K562 (cell line): ENCODE results near the gene EYA3. TPM values are rescaled to one million over a fixed set of nuclear protein-coding genes. Genes with fewer than 3 reads are reported as not detected.

Source experiments
- ARID2 ChIP-seq: fragments of 450-650 bp; IDR thresholded peaks from 2 replicates; pipeline ENCODE4 v1.6.1; 2017; ENCODE audit warnings: antibody characterized with exemption, mild to moderate bottlenecking
- ATF1 ChIP-seq, 2 experiments: fragments of 450-650 bp in 1 of 2; IDR thresholded peaks; 2 replicates each; pipeline ENCODE4 v1.6.1; 2016; ENCODE audit warnings: missing compliant biosample characterization in 1 of 2, missing genetic modification characterization in 1 of 2
- BCL6 ChIP-seq: fragments of 250-450 bp; sonication (Bioruptor Pico); IDR thresholded peaks from 2 replicates; pipeline ENCODE4 v1.4.0; 2020
- BRD9 ChIP-seq: fragments of 450-650 bp; IDR thresholded peaks from 2 replicates; pipeline ENCODE4 v1.6.1; 2018; ENCODE audit warnings: low read depth; ENCODE audit not compliant: partially characterized antibody
- CBX1 ChIP-seq: sonication (generic); IDR thresholded peaks from 2 replicates; pipeline ENCODE4 v1.6.1; 2016; ENCODE audit warnings: antibody characterized with exemption, low read depth, mild to moderate bottlenecking
- CHD1 ChIP-seq: fragments of 200-600 bp; sonication (generic); IDR thresholded peaks from one replicate; pipeline ENCODE4 v1.6.1; 2012; ENCODE audit warnings: mild to moderate bottlenecking, moderate library complexity, low read length, inconsistent platforms
- DNMT1 ChIP-seq: fragments of 450-650 bp; IDR thresholded peaks from 2 replicates; pipeline ENCODE4 v1.6.1; 2016; ENCODE audit warnings: antibody characterized with exemption, mild to moderate bottlenecking
- EP400 ChIP-seq: fragments of 450-650 bp; IDR thresholded peaks from 2 replicates; pipeline ENCODE4 v1.6.1; 2017; ENCODE audit warnings: antibody characterized with exemption, mild to moderate bottlenecking, moderate library complexity
- FOXJ2 ChIP-seq: fragments of 200-800 bp; sonication (Bioruptor generic); IDR thresholded peaks from 2 replicates; pipeline ENCODE4 v1.6.1; 2016; ENCODE audit warnings: missing genetic modification characterization, missing compliant biosample characterization
- GTF3C2 ChIP-seq: IDR thresholded peaks from 3 replicates; pipeline ENCODE4 v1.6.1; 2011; ENCODE audit warnings: borderline replicate concordance, mild to moderate bottlenecking, moderate library complexity; ENCODE audit not compliant: insufficient read length; ENCODE audit errors: extremely low read depth
- HMGN3 ChIP-seq: IDR thresholded peaks from 2 replicates; pipeline ENCODE4 v1.6.1; 2011; ENCODE audit warnings: borderline replicate concordance, low read depth, mild to moderate bottlenecking, mixed read lengths, low read length; ENCODE audit not compliant: insufficient read length; ENCODE audit errors: extremely low read depth
- MCM7 ChIP-seq, 2 experiments: fragments of 450-650 bp; IDR thresholded peaks; 2 replicates each; pipeline ENCODE4 v1.6.1; 2016 to 2018
- NFATC3 ChIP-seq: fragments of 450-650 bp; IDR thresholded peaks from 2 replicates; pipeline ENCODE4 v1.6.1; 2017; ENCODE audit warnings: mild to moderate bottlenecking
- NFIX ChIP-seq: fragments of 250-450 bp; sonication (Bioruptor Pico); IDR thresholded peaks from 2 replicates; pipeline ENCODE4 v1.4.0; 2020; ENCODE audit warnings: low read depth, mild to moderate bottlenecking, moderate library complexity
- NR2C1 ChIP-seq, 2 experiments: fragments of 450-650 bp; IDR thresholded peaks; 2 replicates each; pipeline ENCODE4 v1.6.1; 2017; ENCODE audit warnings: mild to moderate bottlenecking in 2 of 2, antibody characterized with exemption in 1 of 2, inconsistent platforms in 1 of 2, missing compliant biosample characterization in 1 of 2, missing genetic modification characterization in 1 of 2
- POLR2B ChIP-seq: fragments of 450-650 bp; IDR thresholded peaks from 2 replicates; pipeline ENCODE4 v1.6.1; 2018; ENCODE audit warnings: low read depth; ENCODE audit not compliant: partially characterized antibody
- TCF3 ChIP-seq: sonication (generic); formaldehyde crosslinking; IDR thresholded peaks from 2 replicates; pipeline ENCODE4 v1.4.0; 2020; ENCODE audit warnings: mild to moderate bottlenecking, missing genetic modification reagents
- TCFL5 ChIP-seq: fragments of 250-450 bp; sonication (Bioruptor Pico); conservative IDR thresholded peaks from 2 replicates; pipeline ENCODE4 v1.6.1; 2021; ENCODE audit warnings: mild to moderate bottlenecking, moderate library complexity, matching md5 sums
- TSC22D4 ChIP-seq: fragments of 450-650 bp; IDR thresholded peaks from 2 replicates; pipeline ENCODE4 v1.6.1; 2016; ENCODE audit warnings: missing genetic modification characterization, missing biosample characterization, control low read depth
- ZNF347 ChIP-seq: fragments of 450-650 bp; formaldehyde crosslinking; IDR thresholded peaks from 2 replicates; pipeline ENCODE4 v1.4.0; 2020; ENCODE audit warnings: low read depth, mild to moderate bottlenecking, moderate library complexity
- ZNF354B ChIP-seq: fragments of 250-450 bp; sonication (Bioruptor Pico); IDR thresholded peaks from 2 replicates; pipeline ENCODE4 v1.4.0; 2020
- ZNF586 ChIP-seq: fragments of 450-650 bp; formaldehyde crosslinking; conservative IDR thresholded peaks from 2 replicates; pipeline ENCODE4 v1.4.0; 2020; ENCODE audit warnings: mild to moderate bottlenecking, moderate library complexity
- ZNF668 ChIP-seq: fragments of 250-450 bp; sonication (Bioruptor Pico); IDR thresholded peaks from 2 replicates; pipeline ENCODE4 v1.8.0; 2022; ENCODE audit warnings: mild to moderate bottlenecking, inconsistent platforms
- polyA plus RNA-seq, 8 experiments: library from polyadenylated mRNA; depleted of rRNA in 4 of 8; stranded (reverse) in 5 of 8; unstranded in 3 of 8; fragments of >200 nt; fragmentation: Nextera tagmentation in 2 of 8; fragmentation: Illumina TruSeq in 1 of 8; extraction: Ambion mirVana in 2 of 8; extraction: Trizol in 1 of 8; gene quantifications; 2 replicates each; pipeline versions ENCODE4 v1.2.1 to v1.2.3, GENCODE V29; 2011 to 2014; ENCODE audit warnings: inconsistent platforms in 1 of 8, missing spikeins in 1 of 8
- total RNA-seq, 7 experiments: library from RNA; depleted of rRNA in 6 of 7; stranded (reverse); fragments of >200 nt in 6 of 7; fragmentation: Illumina TruSeq in 2 of 7; extraction: Trizol in 2 of 7; gene quantifications; 2 replicates each; pipeline versions ENCODE4 v1.2.1 to v1.2.3, GENCODE V29; 2011 to 2021; ENCODE audit warnings: low replicate concordance in 1 of 7
- TF ChIP-seq, protein P1 (sequence below): fragments of 450-650 bp; IDR thresholded peaks from 2 replicates; pipeline ENCODE4 v1.6.1; 2018; ENCODE audit not compliant: partially characterized antibody

Gene EYA3
- total and polyA plus RNA-seq, 9 of the 15 experiments (the other 6 are each of a cell fraction or from before 2014, with no cell fraction given): 21.7 to 64.0 (median 43.6) TPM

GRCh38 chr1:28088168-28088961, at the start of gene EYA3 (continued):
- TF ChIP-seq, protein P1, sequence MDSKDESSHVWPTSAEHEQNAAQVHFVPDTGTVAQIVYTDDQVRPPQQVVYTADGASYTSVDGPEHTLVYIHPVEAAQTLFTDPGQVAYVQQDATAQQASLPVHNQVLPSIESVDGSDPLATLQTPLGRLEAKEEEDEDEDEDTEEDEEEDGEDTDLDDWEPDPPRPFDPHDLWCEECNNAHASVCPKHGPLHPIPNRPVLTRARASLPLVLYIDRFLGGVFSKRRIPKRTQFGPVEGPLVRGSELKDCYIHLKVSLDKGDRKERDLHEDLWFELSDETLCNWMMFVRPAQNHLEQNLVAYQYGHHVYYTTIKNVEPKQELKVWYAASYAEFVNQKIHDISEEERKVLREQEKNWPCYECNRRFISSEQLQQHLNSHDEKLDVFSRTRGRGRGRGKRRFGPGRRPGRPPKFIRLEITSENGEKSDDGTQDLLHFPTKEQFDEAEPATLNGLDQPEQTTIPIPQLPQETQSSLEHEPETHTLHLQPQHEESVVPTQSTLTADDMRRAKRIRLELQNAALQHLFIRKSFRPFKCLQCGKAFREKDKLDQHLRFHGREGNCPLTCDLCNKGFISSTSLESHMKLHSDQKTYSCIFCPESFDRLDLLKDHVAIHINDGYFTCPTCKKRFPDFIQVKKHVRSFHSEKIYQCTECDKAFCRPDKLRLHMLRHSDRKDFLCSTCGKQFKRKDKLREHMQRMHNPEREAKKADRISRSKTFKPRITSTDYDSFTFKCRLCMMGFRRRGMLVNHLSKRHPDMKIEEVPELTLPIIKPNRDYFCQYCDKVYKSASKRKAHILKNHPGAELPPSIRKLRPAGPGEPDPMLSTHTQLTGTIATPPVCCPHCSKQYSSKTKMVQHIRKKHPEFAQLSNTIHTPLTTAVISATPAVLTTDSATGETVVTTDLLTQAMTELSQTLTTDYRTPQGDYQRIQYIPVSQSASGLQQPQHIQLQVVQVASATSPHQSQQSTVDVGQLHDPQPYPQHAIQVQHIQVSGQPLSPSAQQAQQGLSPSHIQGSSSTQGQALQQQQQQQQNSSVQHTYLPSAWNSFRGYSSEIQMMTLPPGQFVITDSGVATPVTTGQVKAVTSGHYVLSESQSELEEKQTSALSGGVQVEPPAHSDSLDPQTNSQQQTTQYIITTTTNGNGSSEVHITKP: peak; percentile 88
- no peak for TF ChIP-seq CHD1
- no peak; a peak in 1 of 4 replicates for TF ChIP-seq MCM7 (IDR thresholded peaks at IDR 0.05)
- peak; percentile 86 for TF ChIP-seq EP400
- no peak for TF ChIP-seq ZNF586
- TF ChIP-seq TSC22D4 (tag): no peak
- TF ChIP-seq BCL6 (CRISPR knock-in tag): no peak
- TF ChIP-seq ZNF354B: no peak
- TF ChIP-seq TCF3 (CRISPR knock-in tag): no peak; the same call in 1 of the 2 replicates
- TF ChIP-seq CBX1: no peak
- no peak for TF ChIP-seq ATF1 (CRISPR knock-in tag; IDR thresholded peaks at IDR 0.05)
- TF ChIP-seq ATF1 (tag; IDR thresholded peaks at IDR 0.05): peak; percentile 73
- no peak for TF ChIP-seq ZNF347
- TF ChIP-seq NR2C1 (IDR thresholded peaks at IDR 0.05): peak; percentile 99
- peak; percentile 99 for TF ChIP-seq NR2C1 (tag; IDR thresholded peaks at IDR 0.05)
- no peak for TF ChIP-seq NFIX (CRISPR knock-in tag)
- peak; percentile 84 for TF ChIP-seq NFATC3
- TF ChIP-seq FOXJ2 (tag): no peak
- TF ChIP-seq GTF3C2: no peak
- TF ChIP-seq ZNF668 (CRISPR knock-in tag): no peak
- TF ChIP-seq HMGN3: peak; percentile 49
- TF ChIP-seq DNMT1: peak; percentile 100; the same call in 1 of the 2 replicates
- peak; percentile 83 for TF ChIP-seq ARID2
- no peak for TF ChIP-seq TCFL5 (CRISPR knock-in tag)
- TF ChIP-seq POLR2B: peak; percentile 89
- peak; percentile 82 for TF ChIP-seq BRD9
